ENCODE measurements around the gene SMAD6. TPM values are rescaled to one million over a fixed set of nuclear protein-coding genes. Genes with fewer than 3 reads are reported as not detected.

The SMAD6 gene
- 28.9 and 31.8 TPM in 2 replicates for total RNA-seq

DNA sequence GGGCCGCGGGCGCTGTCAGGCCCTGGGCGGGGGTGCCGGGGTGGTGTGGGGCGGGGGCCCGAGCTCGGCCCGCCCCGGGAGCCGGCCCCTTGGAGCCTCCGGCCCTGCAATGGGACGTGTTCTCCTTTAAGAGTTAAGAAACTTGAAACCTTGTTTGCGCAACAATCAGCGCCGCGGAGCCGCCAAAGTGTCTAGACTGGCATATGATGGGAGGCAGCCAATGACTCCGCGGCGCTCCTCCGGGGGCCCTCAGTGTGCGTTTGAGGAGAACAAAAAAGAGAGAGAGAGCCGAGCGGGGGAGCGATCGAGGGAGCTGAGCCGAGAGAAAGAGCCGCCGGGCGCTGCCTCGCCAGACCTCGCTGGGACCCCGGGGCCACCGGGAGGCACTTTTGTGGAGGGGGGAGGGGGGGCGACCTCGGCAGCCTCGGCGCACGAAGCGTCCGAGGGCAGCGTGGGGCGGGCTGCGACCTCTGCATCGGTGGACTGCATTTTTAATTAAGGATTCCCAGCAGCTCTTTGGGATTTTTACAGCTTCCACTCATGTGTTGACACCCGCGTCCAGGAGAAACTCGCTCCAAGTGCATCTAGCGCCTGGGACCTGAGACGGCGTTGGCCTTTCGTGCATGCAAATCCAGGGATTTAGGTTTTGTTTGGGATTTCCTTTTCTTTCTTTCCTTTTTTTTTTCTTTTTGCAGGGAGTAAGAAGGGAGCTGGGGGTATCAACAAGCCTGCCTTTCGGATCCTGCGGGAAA is at the start of gene SMAD6:
SMAD6 (plus strand) TSS at position 202 of the 752 bp plus-strand sequence. CDS start 1,023 bp downstream, outside the sequence.
- H3K4me1 ChIP-seq (ENCODE audit: insufficient read depth, low read length) = peaks cover 46% of the 10 kb centered on the region
- H3K79me2 ChIP-seq (ENCODE audit: insufficient read depth, low read length) = peaks cover 49% of the 10 kb centered on the region

DNA sequence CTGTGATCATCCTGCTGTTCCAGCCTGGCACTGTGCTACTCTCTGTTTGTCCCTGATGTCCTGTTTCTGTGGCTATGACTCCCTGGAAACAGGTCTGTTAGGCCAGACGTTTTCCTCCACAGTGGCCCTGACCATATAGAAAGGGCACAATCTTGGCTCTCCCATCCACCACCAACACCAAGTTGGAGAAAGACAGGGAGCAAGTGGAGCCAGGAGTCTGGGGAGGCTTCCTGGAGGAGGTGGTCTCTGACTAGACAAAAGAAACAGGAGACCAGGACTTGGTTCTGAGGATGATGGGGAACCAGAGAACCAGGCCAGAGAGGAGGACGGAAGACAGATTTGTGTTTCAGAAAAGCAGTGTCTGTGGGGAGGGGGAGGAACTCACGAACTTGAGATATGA is 49.2 kb upstream of the SMAD6 start:
- Histone ChIP-seq H3K79me2 (ENCODE audit: insufficient read depth, low read length) (no peaks in the 10 kb centered on the region), H3K4me2 (ENCODE audit: insufficient read depth, low read length) (no peak overlapping the region), H3K27me3 (ENCODE audit: insufficient read depth, low read length) (no peaks in the 10 kb centered on the region), H2AFZ (ENCODE audit: low read length) (no peak overlapping the region), H3K4me1 (ENCODE audit: insufficient read depth, low read length) (peaks cover 11% of the 10 kb centered on the region), H3K27ac (ENCODE audit: low read depth, low read length) (no peak overlapping the region), H4K20me1 (ENCODE audit: insufficient read depth, low read length) (no peaks in the 10 kb centered on the region), H3K36me3 (ENCODE audit: insufficient read depth, low read length) (no peaks in the 10 kb centered on the region), H3K4me3 (ENCODE audit: insufficient read depth, low read length) (no peak overlapping the region), H3K9me3 (ENCODE audit: low read depth, low read length) (no peaks in the 10 kb centered on the region)
- no peak for DNase-seq (ENCODE audit: insufficient read length, low spot score, missing footprints)
- TF ChIP-seq, protein P1, sequence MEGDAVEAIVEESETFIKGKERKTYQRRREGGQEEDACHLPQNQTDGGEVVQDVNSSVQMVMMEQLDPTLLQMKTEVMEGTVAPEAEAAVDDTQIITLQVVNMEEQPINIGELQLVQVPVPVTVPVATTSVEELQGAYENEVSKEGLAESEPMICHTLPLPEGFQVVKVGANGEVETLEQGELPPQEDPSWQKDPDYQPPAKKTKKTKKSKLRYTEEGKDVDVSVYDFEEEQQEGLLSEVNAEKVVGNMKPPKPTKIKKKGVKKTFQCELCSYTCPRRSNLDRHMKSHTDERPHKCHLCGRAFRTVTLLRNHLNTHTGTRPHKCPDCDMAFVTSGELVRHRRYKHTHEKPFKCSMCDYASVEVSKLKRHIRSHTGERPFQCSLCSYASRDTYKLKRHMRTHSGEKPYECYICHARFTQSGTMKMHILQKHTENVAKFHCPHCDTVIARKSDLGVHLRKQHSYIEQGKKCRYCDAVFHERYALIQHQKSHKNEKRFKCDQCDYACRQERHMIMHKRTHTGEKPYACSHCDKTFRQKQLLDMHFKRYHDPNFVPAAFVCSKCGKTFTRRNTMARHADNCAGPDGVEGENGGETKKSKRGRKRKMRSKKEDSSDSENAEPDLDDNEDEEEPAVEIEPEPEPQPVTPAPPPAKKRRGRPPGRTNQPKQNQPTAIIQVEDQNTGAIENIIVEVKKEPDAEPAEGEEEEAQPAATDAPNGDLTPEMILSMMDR (IDR thresholded peaks at IDR 0.05; ENCODE audit: extremely low read depth, low read depth, low read length) = no peak

More for the DNA sequence above, at the start of gene SMAD6:
- Histone ChIP-seq H3K4me3 (ENCODE audit: insufficient read depth, low read length) (peak within 1 kb of the TSS; percentile 91), H2AFZ (ENCODE audit: low read length) (peak within 1 kb of the TSS; percentile 85), H3K4me2 (ENCODE audit: insufficient read depth, low read length) (peak within 1 kb of the TSS; percentile 97), H3K27me3 (ENCODE audit: insufficient read depth, low read length) (no peaks in the 10 kb centered on the region), H3K27ac (ENCODE audit: low read depth, low read length) (peak within 1 kb of the TSS; percentile 76), H3K36me3 (ENCODE audit: insufficient read depth, low read length) (no peaks in the 10 kb centered on the region), H4K20me1 (ENCODE audit: insufficient read depth, low read length) (peaks cover 40% of the 10 kb centered on the region), H3K9me3 (ENCODE audit: low read depth, low read length) (no peaks in the 10 kb centered on the region)
- TF ChIP-seq, protein P1 (IDR thresholded peaks at IDR 0.05; ENCODE audit: extremely low read depth, low read depth, low read length) = no peak
- DNase-seq (ENCODE audit: insufficient read length, low spot score, missing footprints) = peak; percentile 100

GRCh38 chr15:66653398-66653797 is 48.6 kb upstream of the SMAD6 start:
- Histone ChIP-seq H3K9me3 (ENCODE audit: low read depth, low read length) (no peaks in the 10 kb centered on the region), H2AFZ (ENCODE audit: low read length) (no peak overlapping the region), H3K27ac (ENCODE audit: low read depth, low read length) (no peak overlapping the region), H4K20me1 (ENCODE audit: insufficient read depth, low read length) (no peaks in the 10 kb centered on the region), H3K79me2 (ENCODE audit: insufficient read depth, low read length) (no peaks in the 10 kb centered on the region), H3K4me2 (ENCODE audit: insufficient read depth, low read length) (no peak overlapping the region), H3K4me3 (ENCODE audit: insufficient read depth, low read length) (no peak overlapping the region), H3K27me3 (ENCODE audit: insufficient read depth, low read length) (no peaks in the 10 kb centered on the region), H3K36me3 (ENCODE audit: insufficient read depth, low read length) (no peaks in the 10 kb centered on the region), H3K4me1 (ENCODE audit: insufficient read depth, low read length) (peaks cover 11% of the 10 kb centered on the region)
- no peak for DNase-seq (ENCODE audit: insufficient read length, low spot score, missing footprints)
- TF ChIP-seq, protein P1 (IDR thresholded peaks at IDR 0.05; ENCODE audit: extremely low read depth, low read depth, low read length) = no peak

DNA sequence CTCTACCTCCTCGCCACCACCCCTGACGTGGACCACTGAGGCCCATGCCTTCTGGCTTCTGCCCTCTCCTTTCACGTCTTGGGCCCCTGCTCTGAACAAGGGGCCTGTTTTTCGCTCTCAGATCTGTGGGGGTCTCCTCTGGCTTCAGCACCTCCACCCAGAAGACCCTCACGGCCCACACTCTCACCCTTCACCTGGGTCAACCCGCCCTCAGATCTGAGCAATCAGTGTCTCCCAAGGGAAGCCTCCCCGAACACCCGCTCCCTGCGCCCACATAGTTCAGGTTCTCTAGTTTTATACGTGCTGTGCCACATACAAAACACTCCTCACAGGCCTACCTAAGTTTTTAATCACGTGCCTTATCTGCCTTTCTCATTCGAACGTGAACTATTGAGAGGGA is 48.2 kb upstream of the SMAD6 start:
- Histone ChIP-seq H3K4me3 (ENCODE audit: insufficient read depth, low read length) (no peak overlapping the region), H3K27me3 (ENCODE audit: insufficient read depth, low read length) (no peaks in the 10 kb centered on the region), H3K79me2 (ENCODE audit: insufficient read depth, low read length) (no peaks in the 10 kb centered on the region), H4K20me1 (ENCODE audit: insufficient read depth, low read length) (no peaks in the 10 kb centered on the region), H3K27ac (ENCODE audit: low read depth, low read length) (no peak overlapping the region), H2AFZ (ENCODE audit: low read length) (no peak overlapping the region), H3K4me2 (ENCODE audit: insufficient read depth, low read length) (no peak overlapping the region), H3K9me3 (ENCODE audit: low read depth, low read length) (no peaks in the 10 kb centered on the region), H3K36me3 (ENCODE audit: insufficient read depth, low read length) (no peaks in the 10 kb centered on the region), H3K4me1 (ENCODE audit: insufficient read depth, low read length) (peaks cover 11% of the 10 kb centered on the region)
- no peak for DNase-seq (ENCODE audit: insufficient read length, low spot score, missing footprints)
- TF ChIP-seq, protein P1 (IDR thresholded peaks at IDR 0.05; ENCODE audit: extremely low read depth, low read depth, low read length) = no peak

Measured in osteoblast (primary cell).